Hepatocyte (in vitro differentiated cells): ENCODE data around the gene STX3.

Experiments used
- EZH2phosphoT487 ChIP-seq: fragments of 200-600 bp; sonication (generic); IDR thresholded peaks from one replicate; pipeline ENCODE4 v1.6.1; 2018; ENCODE audit warnings: antibody characterized with exemption, mild to moderate bottlenecking, low read depth, moderate library complexity; ENCODE audit not compliant: unreplicated experiment, severe bottlenecking
- TF ChIP-seq, protein P1 (sequence below): fragments of 200-600 bp; sonication (generic); IDR thresholded peaks from 2 replicates; pipeline ENCODE4 v1.5.1; 2016; ENCODE audit warnings: antibody characterized with exemption, mild to moderate bottlenecking; ENCODE audit not compliant: poor library complexity

DNA sequence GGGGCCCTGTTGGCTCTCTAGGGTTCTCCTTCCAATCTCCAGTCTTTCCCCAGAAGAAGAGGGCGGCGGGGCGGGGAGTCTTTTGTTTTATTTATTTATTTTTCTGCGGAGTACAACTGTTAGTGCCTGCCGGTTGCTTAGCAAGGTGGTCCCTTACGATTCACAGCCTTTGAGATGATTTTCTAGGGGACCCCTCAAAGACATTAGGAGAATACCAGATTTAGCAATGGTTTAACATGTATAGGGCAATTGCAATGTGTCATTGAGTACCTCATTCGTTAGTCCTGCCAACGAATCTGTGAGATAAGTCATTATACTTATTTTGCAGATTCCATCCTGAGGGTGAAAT, 55.7 kb downstream of the STX3 start:
- no peak for TF ChIP-seq EZH2phosphoT487
- TF ChIP-seq, protein P1, sequence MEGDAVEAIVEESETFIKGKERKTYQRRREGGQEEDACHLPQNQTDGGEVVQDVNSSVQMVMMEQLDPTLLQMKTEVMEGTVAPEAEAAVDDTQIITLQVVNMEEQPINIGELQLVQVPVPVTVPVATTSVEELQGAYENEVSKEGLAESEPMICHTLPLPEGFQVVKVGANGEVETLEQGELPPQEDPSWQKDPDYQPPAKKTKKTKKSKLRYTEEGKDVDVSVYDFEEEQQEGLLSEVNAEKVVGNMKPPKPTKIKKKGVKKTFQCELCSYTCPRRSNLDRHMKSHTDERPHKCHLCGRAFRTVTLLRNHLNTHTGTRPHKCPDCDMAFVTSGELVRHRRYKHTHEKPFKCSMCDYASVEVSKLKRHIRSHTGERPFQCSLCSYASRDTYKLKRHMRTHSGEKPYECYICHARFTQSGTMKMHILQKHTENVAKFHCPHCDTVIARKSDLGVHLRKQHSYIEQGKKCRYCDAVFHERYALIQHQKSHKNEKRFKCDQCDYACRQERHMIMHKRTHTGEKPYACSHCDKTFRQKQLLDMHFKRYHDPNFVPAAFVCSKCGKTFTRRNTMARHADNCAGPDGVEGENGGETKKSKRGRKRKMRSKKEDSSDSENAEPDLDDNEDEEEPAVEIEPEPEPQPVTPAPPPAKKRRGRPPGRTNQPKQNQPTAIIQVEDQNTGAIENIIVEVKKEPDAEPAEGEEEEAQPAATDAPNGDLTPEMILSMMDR, result no peak
